HCT116 (cell line): ENCODE measurements around the gene ABR. TPM values are rescaled to one million over a fixed set of nuclear protein-coding genes. Genes with fewer than 3 reads are reported as not detected.

Experiments
- ATAC-seq: fragments of 200-7000 bp; cut with Tn5 transposase; 2 replicates; pipeline ENCODE4 v1.9.1; 2020; ENCODE audit warnings: mild to moderate bottlenecking, moderate library complexity
- BruUV-seq: library from RNA; stranded (reverse); fragments of 400-500 nt; replicated peaks from 2 replicates; lab custom pipeline; 2021; lab: Mats Ljungman, UMichigan
- CTCF ChIA-PET: fragments of 300-600 bp; sonication (Branson Sonifier 250); formaldehyde crosslinking; loops from one replicate; lab custom pipeline; 2021; ENCODE audit warnings: antibody characterized with exemption; lab: Charles Lee
- POLR2A ChIA-PET: fragments of 300-600, 350-600 bp; sonication (Branson Sonifier 250); formaldehyde crosslinking; loops from one replicate; lab custom pipeline; 2021; ENCODE audit warnings: antibody characterized with exemption; lab: Charles Lee
- RAD21 ChIA-PET, 2 experiments: fragments of 300-600 bp; sonication (Branson Sonifier 250); formaldehyde crosslinking; loops; one replicate each; lab custom pipeline; 2023; ENCODE audit warnings: low total read pairs in 2 of 2; ENCODE audit not compliant: uncharacterized antibody in 2 of 2, unreplicated experiment in 2 of 2, low non-redundant PET in 1 of 2; lab: Charles Lee
- DNase-seq: peaks from one replicate; pipeline ENCODE4 v3.0.0-alpha.2; 2010; ENCODE audit warnings: low read depth, low spot score
- H2AFZ ChIP-seq: fragments of 200-600 bp; shearing (Covaris generic), sonication (generic); 2 replicates; pipeline ENCODE4 v1.6.1; 2017; ENCODE audit warnings: low read depth, mixed run types, mixed read lengths, antibody characterized with exemption, low read length; ENCODE audit not compliant: poor library complexity, severe bottlenecking
- H3K27ac ChIP-seq: 2 replicates; pipeline ENCODE4 v1.5.1; 2012; ENCODE audit warnings: low read depth, low read length
- H3K27me3 ChIP-seq: fragments of 200-600 bp; sonication (generic); 2 replicates; pipeline ENCODE4 v1.6.1; 2016; ENCODE audit warnings: mixed run types, low read length, mixed read lengths; ENCODE audit not compliant: insufficient read depth
- H3K36me3 ChIP-seq, 2 experiments: fragments of 200-500 bp in 1 of 2; fragments of 200-600 bp in 1 of 2; sonication (Bioruptor generic) in 1 of 2; sonication (generic) in 1 of 2; 2 replicates each; pipeline versions ENCODE4 v1.5.1 to v1.6.1; 2014 to 2016; ENCODE audit warnings: low read length in 2 of 2, inconsistent platforms in 1 of 2, mixed read lengths in 1 of 2, mixed run types in 1 of 2; ENCODE audit not compliant: insufficient read depth in 2 of 2, control insufficient read depth in 1 of 2
- H3K4me1 ChIP-seq, 2 experiments: fragments of 200-600 bp in 1 of 2; sonication (generic) in 1 of 2; 2 replicates each; pipeline versions ENCODE4 v1.5.1 to v1.6.1; 2012 to 2017; ENCODE audit warnings: low read length in 2 of 2, inconsistent platforms in 1 of 2, mild to moderate bottlenecking in 1 of 2, mixed read lengths in 1 of 2, mixed run types in 1 of 2, moderate library complexity in 1 of 2; ENCODE audit not compliant: insufficient read depth in 2 of 2, control insufficient read depth in 1 of 2
- H3K4me2 ChIP-seq: fragments of 200-600 bp; sonication (generic); 2 replicates; pipeline ENCODE4 v1.6.1; 2017; ENCODE audit warnings: mixed run types, low read length, mixed read lengths
- H3K4me3 ChIP-seq, 2 experiments: fragments of 200-600 bp in 1 of 2; sonication (generic) in 1 of 2; replicated peaks in 1 of 2; 2 replicates each; pipeline ENCODE4 v1.5.1; 2011 to 2016; ENCODE audit warnings: low read length in 2 of 2, control low read depth in 1 of 2, low read depth in 1 of 2, mild to moderate bottlenecking in 1 of 2, mixed read lengths in 1 of 2, mixed run types in 1 of 2
- H3K79me2 ChIP-seq: fragments of 200-600 bp; sonication (generic); 2 replicates; pipeline ENCODE4 v1.6.1; 2017; ENCODE audit warnings: mild to moderate bottlenecking, mixed run types, low read length, moderate library complexity, mixed read lengths; ENCODE audit not compliant: insufficient read depth
- H3K9ac ChIP-seq: fragments of 200-600 bp; sonication (generic); 2 replicates; pipeline ENCODE4 v1.6.1; 2016; ENCODE audit warnings: low read length, mixed read lengths
- H3K9me2 ChIP-seq: fragments of 200-600 bp; sonication (generic), shearing (Covaris generic); 2 replicates; pipeline ENCODE4 v1.6.1; 2017; ENCODE audit warnings: mixed run types, mild to moderate bottlenecking, moderate library complexity; ENCODE audit not compliant: insufficient read depth
- H3K9me3 ChIP-seq, 2 experiments: fragments of 200-500 bp in 1 of 2; fragments of 200-600 bp in 1 of 2; sonication (Bioruptor generic) in 1 of 2; sonication (generic) in 1 of 2; 2 replicates each; pipeline ENCODE4 v1.6.1; 2014 to 2017; ENCODE audit warnings: low read length in 2 of 2, mixed read lengths in 2 of 2, inconsistent platforms in 1 of 2, low read depth in 1 of 2, mild to moderate bottlenecking in 1 of 2, mixed run types in 1 of 2, moderate library complexity in 1 of 2; ENCODE audit not compliant: control insufficient read depth in 1 of 2, insufficient read depth in 1 of 2
- H4K20me1 ChIP-seq: fragments of 200-600 bp; sonication (generic), shearing (Covaris generic); 2 replicates; pipeline ENCODE4 v1.6.1; 2017; ENCODE audit warnings: mixed run types, mild to moderate bottlenecking, moderate library complexity; ENCODE audit not compliant: insufficient read depth
- CBX3 ChIP-seq: IDR thresholded peaks from 2 replicates; pipeline ENCODE4 v1.6.1; 2012; ENCODE audit warnings: low read depth
- CEBPB ChIP-seq: IDR thresholded peaks from 2 replicates; pipeline ENCODE4 v1.6.1; 2012; ENCODE audit warnings: low read depth
- ELF1 ChIP-seq: IDR thresholded peaks from 2 replicates; pipeline ENCODE4 v1.6.1; 2012; ENCODE audit warnings: low read depth, borderline replicate concordance
- EZH2 ChIP-seq: fragments of 200-600 bp; sonication (generic); IDR thresholded peaks from 2 replicates; pipeline ENCODE4 v1.6.1; 2017; ENCODE audit warnings: antibody characterized with exemption, mixed run types
- EZH2phosphoT487 ChIP-seq: fragments of 200-600 bp; IDR thresholded peaks from 2 replicates; pipeline ENCODE4 v1.6.1; 2018; ENCODE audit warnings: antibody characterized with exemption, borderline replicate concordance
- JUND ChIP-seq: IDR thresholded peaks from 2 replicates; pipeline ENCODE4 v1.6.1; 2012
- POLR2A ChIP-seq: IDR thresholded peaks from 2 replicates; pipeline ENCODE4 v1.7.0; 2011; ENCODE audit warnings: borderline replicate concordance; ENCODE audit not compliant: insufficient read depth, insufficient read length; ENCODE audit errors: extremely low read depth
- POLR2AphosphoS5 ChIP-seq: IDR thresholded peaks from 2 replicates; pipeline ENCODE4 v1.6.1; 2011; ENCODE audit warnings: mild to moderate bottlenecking, low read depth, low read length, moderate library complexity
- RAD21 ChIP-seq: IDR thresholded peaks from 2 replicates; pipeline ENCODE4 v1.6.1; 2012; ENCODE audit warnings: low read depth, mild to moderate bottlenecking
- SIN3A ChIP-seq: IDR thresholded peaks from 2 replicates; pipeline ENCODE4 v1.6.1; 2012; ENCODE audit warnings: low read depth
- SP1 ChIP-seq: IDR thresholded peaks from 2 replicates; pipeline ENCODE4 v1.6.1; 2012; ENCODE audit warnings: low read depth
- SRF ChIP-seq: IDR thresholded peaks from 2 replicates; pipeline ENCODE4 v1.6.1; 2012; ENCODE audit warnings: low read depth
- TCF7L2 ChIP-seq: IDR thresholded peaks from 2 replicates; pipeline ENCODE4 v1.7.0; 2011; ENCODE audit warnings: borderline replicate concordance, inconsistent platforms; ENCODE audit not compliant: insufficient read depth, insufficient read length; ENCODE audit errors: extremely low read depth
- YY1 ChIP-seq: IDR thresholded peaks from 2 replicates; pipeline ENCODE4 v1.6.1; 2011; ENCODE audit warnings: low read length, low read depth, moderate library complexity, mild to moderate bottlenecking; ENCODE audit not compliant: insufficient replicate concordance; ENCODE audit errors: extremely low read depth
- ZFX ChIP-seq: fragments of 450-650 bp; IDR thresholded peaks from 2 replicates; pipeline ENCODE4 v1.6.1; 2017
- ZNF274 ChIP-seq: fragments of 200-500 bp; sonication (Bioruptor generic); IDR thresholded peaks from 2 replicates; pipeline ENCODE4 v1.6.1; 2014; ENCODE audit warnings: mild to moderate bottlenecking, low read depth, low read length, inconsistent platforms
- intact Hi-C: fragments of 100-400 bp; cut with micrococcal nuclease; formaldehyde crosslinking; loops from 2 replicates; pipeline ENCODE4 v1.10.0; 2022
- total RNA-seq: library from RNA; stranded (reverse); gene quantifications from one replicate; pipeline ENCODE4 v1.2.1, GENCODE V29; 2021; ENCODE audit not compliant: unreplicated experiment
- TF ChIP-seq, protein P1 (sequence below): IDR thresholded peaks from 2 replicates; pipeline ENCODE4 v1.6.1; 2012
- TF ChIP-seq, protein P2 (sequence below), 3 experiments: fragments of 200-600 bp in 1 of 3; sonication (generic) in 1 of 3; IDR thresholded peaks in 2 of 3; conservative IDR thresholded peaks in 1 of 3; 2 replicates each; pipeline ENCODE4 v1.5.1; 2012 to 2017; ENCODE audit warnings: low read depth in 2 of 3, low read length in 2 of 3, antibody characterized with exemption in 1 of 3, borderline replicate concordance in 1 of 3, control low read depth in 1 of 3, mild to moderate bottlenecking in 1 of 3, mixed read lengths in 1 of 3, mixed run types in 1 of 3, moderate library complexity in 1 of 3; ENCODE audit not compliant: insufficient read depth in 1 of 3
- TF ChIP-seq, protein P3 (sequence below): IDR thresholded peaks from 2 replicates; pipeline ENCODE4 v1.6.1; 2011; ENCODE audit warnings: mild to moderate bottlenecking, low read length, moderate library complexity; ENCODE audit not compliant: insufficient replicate concordance; ENCODE audit errors: extremely low read depth

Gene ABR
- total RNA-seq, 1 experiment from 2014 or later, result 58.5 TPM

DNA sequence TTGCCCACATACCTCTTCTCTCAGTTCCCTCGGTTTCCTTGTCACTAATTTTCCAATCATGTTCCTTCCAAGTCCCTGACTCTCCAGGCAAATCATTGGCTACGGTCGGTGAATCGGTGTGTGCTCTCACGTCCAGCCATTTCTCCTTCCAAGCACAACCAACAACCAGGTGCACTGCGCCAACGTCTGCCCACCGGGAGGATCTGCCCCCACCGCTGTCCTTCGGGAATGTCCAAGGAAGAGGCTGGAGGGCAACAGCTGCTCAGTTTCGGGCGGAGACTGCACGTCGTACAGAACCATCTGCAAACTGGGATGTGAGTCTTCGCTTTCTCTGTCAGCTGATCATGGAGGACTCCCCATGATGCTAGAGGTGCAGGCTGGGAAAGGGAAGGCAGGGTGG lies 191.8 kb downstream of the ABR start:
- Histone ChIP-seq H3K79me2 (no peaks in the 10 kb centered on the region), H2AFZ (no peak overlapping the region), H3K27ac (no peak overlapping the region), H3K9me2 (no peaks in the 10 kb centered on the region), H3K36me3 (no peaks in the 10 kb centered on the region), H3K9ac (no peak overlapping the region), H3K4me3 (no peak overlapping the region), H4K20me1 (no peaks in the 10 kb centered on the region), H3K9me3 (no peaks in the 10 kb centered on the region), H3K27me3 (no peaks in the 10 kb centered on the region), H3K4me2 (no peak overlapping the region), H3K4me1 (no peaks in the 10 kb centered on the region)
- RAD21 ChIA-PET, result no interaction called here
- POLR2A ChIA-PET, result no interaction called here
- ATAC-seq (no peak), DNase-seq (no peak)
- no TSS peak for BruUV-seq
- TF ChIP-seq, protein P1, sequence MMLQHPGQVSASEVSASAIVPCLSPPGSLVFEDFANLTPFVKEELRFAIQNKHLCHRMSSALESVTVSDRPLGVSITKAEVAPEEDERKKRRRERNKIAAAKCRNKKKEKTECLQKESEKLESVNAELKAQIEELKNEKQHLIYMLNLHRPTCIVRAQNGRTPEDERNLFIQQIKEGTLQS, result no peak
- TF ChIP-seq, protein P2, sequence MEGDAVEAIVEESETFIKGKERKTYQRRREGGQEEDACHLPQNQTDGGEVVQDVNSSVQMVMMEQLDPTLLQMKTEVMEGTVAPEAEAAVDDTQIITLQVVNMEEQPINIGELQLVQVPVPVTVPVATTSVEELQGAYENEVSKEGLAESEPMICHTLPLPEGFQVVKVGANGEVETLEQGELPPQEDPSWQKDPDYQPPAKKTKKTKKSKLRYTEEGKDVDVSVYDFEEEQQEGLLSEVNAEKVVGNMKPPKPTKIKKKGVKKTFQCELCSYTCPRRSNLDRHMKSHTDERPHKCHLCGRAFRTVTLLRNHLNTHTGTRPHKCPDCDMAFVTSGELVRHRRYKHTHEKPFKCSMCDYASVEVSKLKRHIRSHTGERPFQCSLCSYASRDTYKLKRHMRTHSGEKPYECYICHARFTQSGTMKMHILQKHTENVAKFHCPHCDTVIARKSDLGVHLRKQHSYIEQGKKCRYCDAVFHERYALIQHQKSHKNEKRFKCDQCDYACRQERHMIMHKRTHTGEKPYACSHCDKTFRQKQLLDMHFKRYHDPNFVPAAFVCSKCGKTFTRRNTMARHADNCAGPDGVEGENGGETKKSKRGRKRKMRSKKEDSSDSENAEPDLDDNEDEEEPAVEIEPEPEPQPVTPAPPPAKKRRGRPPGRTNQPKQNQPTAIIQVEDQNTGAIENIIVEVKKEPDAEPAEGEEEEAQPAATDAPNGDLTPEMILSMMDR (IDR thresholded peaks at IDR 0.05 in 2 of 3, conservative IDR thresholded peaks at IDR 0.05 in 1 of 3; ENCODE audit: borderline replicate concordance in 1 of 3, insufficient read depth in 1 of 3, low read depth in 2 of 3, low read length in 2 of 3), result no peak
- TF ChIP-seq SRF (no peak), JUND (no peak), ZFX (no peak), POLR2AphosphoS5 (no peak), TCF7L2 (no peak), YY1 (no peak), EZH2phosphoT487 (no peak), POLR2A (no peak), ZNF274 (no peak), RAD21 (no peak), CEBPB (no peak), ELF1 (no peak), SP1 (no peak), EZH2 (no peak), SIN3A (no peak), CBX3 (no peak)
- TF ChIP-seq, protein P3, sequence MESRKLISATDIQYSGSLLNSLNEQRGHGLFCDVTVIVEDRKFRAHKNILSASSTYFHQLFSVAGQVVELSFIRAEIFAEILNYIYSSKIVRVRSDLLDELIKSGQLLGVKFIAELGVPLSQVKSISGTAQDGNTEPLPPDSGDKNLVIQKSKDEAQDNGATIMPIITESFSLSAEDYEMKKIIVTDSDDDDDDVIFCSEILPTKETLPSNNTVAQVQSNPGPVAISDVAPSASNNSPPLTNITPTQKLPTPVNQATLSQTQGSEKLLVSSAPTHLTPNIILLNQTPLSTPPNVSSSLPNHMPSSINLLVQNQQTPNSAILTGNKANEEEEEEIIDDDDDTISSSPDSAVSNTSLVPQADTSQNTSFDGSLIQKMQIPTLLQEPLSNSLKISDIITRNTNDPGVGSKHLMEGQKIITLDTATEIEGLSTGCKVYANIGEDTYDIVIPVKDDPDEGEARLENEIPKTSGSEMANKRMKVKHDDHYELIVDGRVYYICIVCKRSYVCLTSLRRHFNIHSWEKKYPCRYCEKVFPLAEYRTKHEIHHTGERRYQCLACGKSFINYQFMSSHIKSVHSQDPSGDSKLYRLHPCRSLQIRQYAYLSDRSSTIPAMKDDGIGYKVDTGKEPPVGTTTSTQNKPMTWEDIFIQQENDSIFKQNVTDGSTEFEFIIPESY, result no peak
- intact Hi-C loops, result no loop called here
- CTCF ChIA-PET, result interaction anchor here (1.0 kb wide), 1 partner anchor 9 kb away, joined by 3 read pairs; the partner anchor contains the start of gene TIMM22
